Nephron (organoid): ENCODE measurements around the gene ZNF488.

Source experiments
- H3K27ac Mint-ChIP-seq, 3 experiments: 2 replicates each; pipeline ENCODE4 v1.8.0; 2020; ENCODE audit warnings: mixed read lengths in 3 of 3, mild to moderate bottlenecking in 2 of 3, moderate library complexity in 1 of 3
- H3K27me3 Mint-ChIP-seq: 2 replicates; pipeline ENCODE4 v1.8.0; 2021; ENCODE audit warnings: low read depth, mild to moderate bottlenecking, moderate library complexity, mixed read lengths
- H3K36me3 Mint-ChIP-seq: 2 replicates; pipeline ENCODE4 v1.8.0; 2020; ENCODE audit warnings: low read depth, mixed read lengths
- H3K4me1 Mint-ChIP-seq: 2 replicates; pipeline ENCODE4 v1.8.0; 2020; ENCODE audit warnings: mixed read lengths
- H3K4me3 Mint-ChIP-seq, 3 experiments: 2 replicates each; pipeline ENCODE4 v1.8.0; 2020; ENCODE audit warnings: mild to moderate bottlenecking in 3 of 3, mixed read lengths in 3 of 3, moderate library complexity in 2 of 3
- H3K9me3 Mint-ChIP-seq: 2 replicates; pipeline ENCODE4 v1.8.0; 2020; ENCODE audit warnings: mixed read lengths
- CTCF ChIP-seq, 3 experiments: fragments of 200-600 bp; sonication (generic); IDR thresholded peaks; one replicate each; pipeline ENCODE4 v1.5.0; 2021; ENCODE audit warnings: antibody characterized with exemption in 3 of 3; ENCODE audit not compliant: unreplicated experiment in 3 of 3

Gene ZNF488

GRCh38 chr10:47372726-47373125 is 11.4 kb downstream of the ZNF488 start:
- no peaks in the 10 kb centered on the region for H3K36me3 Mint-ChIP-seq
- no peak overlapping the region for H3K27ac Mint-ChIP-seq
- H3K9me3 Mint-ChIP-seq, result peaks cover 2% of the 10 kb centered on the region
- peaks cover 24% of the 10 kb centered on the region for H3K27me3 Mint-ChIP-seq
- no peak for TF ChIP-seq CTCF (IDR thresholded peaks at IDR 0.05; ENCODE audit: unreplicated experiment in 3 of 3)
- peaks cover 40% of the 10 kb centered on the region for H3K4me1 Mint-ChIP-seq
- no peak overlapping the region for H3K4me3 Mint-ChIP-seq

- no peaks in the 10 kb centered on the region for H3K9me3 Mint-ChIP-seq
- peaks cover 20% of the 10 kb centered on the region for H3K27me3 Mint-ChIP-seq
- no peaks in the 10 kb centered on the region for H3K36me3 Mint-ChIP-seq
- peaks cover 31% of the 10 kb centered on the region for H3K4me1 Mint-ChIP-seq
- no peak for TF ChIP-seq CTCF (IDR thresholded peaks at IDR 0.05; ENCODE audit: unreplicated experiment in 3 of 3)
- no peak overlapping the region for H3K4me3 Mint-ChIP-seq
- peak overlapping the region in 2 of 3 experiments; percentile 55 to 63 for H3K27ac Mint-ChIP-seq
These were observed 12.2 kb downstream of the ZNF488 start for GRCh38 chr10:47371629-47372485.

GRCh38 chr10:47370878-47371277 is 13.2 kb downstream of the ZNF488 start:
- no peaks in the 10 kb centered on the region for H3K36me3 Mint-ChIP-seq
- peaks cover 18% of the 10 kb centered on the region for H3K27me3 Mint-ChIP-seq
- no peak overlapping the region for H3K4me3 Mint-ChIP-seq
- H3K9me3 Mint-ChIP-seq, result no peaks in the 10 kb centered on the region
- peak overlapping the region in 1 of 3 experiments; percentile 82 for H3K27ac Mint-ChIP-seq
- peaks cover 26% of the 10 kb centered on the region for H3K4me1 Mint-ChIP-seq
- no peak for TF ChIP-seq CTCF (IDR thresholded peaks at IDR 0.05; ENCODE audit: unreplicated experiment in 3 of 3)

- Mint-ChIP-seq H3K27me3 (peaks cover 14% of the 10 kb centered on the region), H3K36me3 (no peaks in the 10 kb centered on the region), H3K4me1 (peaks cover 19% of the 10 kb centered on the region), H3K27ac (peak overlapping the region in 1 of 3 experiments; percentile 82), H3K4me3 (no peak overlapping the region), H3K9me3 (no peaks in the 10 kb centered on the region)
- no peak for TF ChIP-seq CTCF (IDR thresholded peaks at IDR 0.05; ENCODE audit: unreplicated experiment in 3 of 3)
These were observed 13.9 kb downstream of the ZNF488 start for GRCh38 chr10:47370015-47370767.

- Mint-ChIP-seq H3K9me3 (no peaks in the 10 kb centered on the region), H3K27me3 (peaks cover 14% of the 10 kb centered on the region), H3K27ac (peak overlapping the region in 1 of 3 experiments; percentile 40), H3K4me3 (no peak overlapping the region), H3K36me3 (no peaks in the 10 kb centered on the region), H3K4me1 (peaks cover 15% of the 10 kb centered on the region)
- no peak for TF ChIP-seq CTCF (IDR thresholded peaks at IDR 0.05; ENCODE audit: unreplicated experiment in 3 of 3)
These were observed 14.7 kb downstream of the ZNF488 start for GRCh38 chr10:47369251-47369894.
